PFSK-1 (cell line): ENCODE measurements around the gene CCDC127.
A peak's percentile ranks its signal among the peaks of the same experiment; 100 is the strongest.

Source experiments
- FOXP2 ChIP-seq: optimal IDR thresholded peaks from 2 replicates; pipeline ENCODE3; 2011; ENCODE audit warnings: borderline replicate concordance, control low read depth, inconsistent platforms; ENCODE audit not compliant: insufficient read depth; ENCODE audit errors: extremely low read length, extremely low read depth
- POLR2AphosphoS5 ChIP-seq: IDR thresholded peaks from 2 replicates; pipeline ENCODE4 v1.6.1; 2012; ENCODE audit warnings: low read depth, mild to moderate bottlenecking, control low read depth, low read length, moderate library complexity
- SIN3A ChIP-seq: IDR thresholded peaks from 2 replicates; pipeline ENCODE4 v1.6.1; 2012; ENCODE audit warnings: mild to moderate bottlenecking, low read length, moderate library complexity, borderline replicate concordance; ENCODE audit not compliant: insufficient read depth
- TAF1 ChIP-seq: IDR thresholded peaks from 2 replicates; pipeline ENCODE4 v1.6.1; 2012; ENCODE audit warnings: low read length, control low read depth, borderline replicate concordance; ENCODE audit not compliant: insufficient read depth
- TF ChIP-seq, protein P1 (sequence below), 2 experiments: IDR thresholded peaks; 2 replicates each; pipeline versions ENCODE4 v1.6.1 to v1.8.0; 2011 to 2012; ENCODE audit warnings: low read depth in 2 of 2, low read length in 2 of 2, control low read depth in 1 of 2, inconsistent platforms in 1 of 2, mild to moderate bottlenecking in 1 of 2, moderate library complexity in 1 of 2; ENCODE audit not compliant: insufficient read depth in 1 of 2

The CCDC127 gene

GRCh38 chr5:191036-191948 lies 26.7 kb downstream of the CCDC127 start, which contains the start of gene LRRC14B:
TSS of gene LRRC14B (plus strand) at chr5:191495. CDS start at chr5:191539, 44 bp downstream.
- no peak for TF ChIP-seq SIN3A
- no peak for TF ChIP-seq POLR2AphosphoS5

DNA sequence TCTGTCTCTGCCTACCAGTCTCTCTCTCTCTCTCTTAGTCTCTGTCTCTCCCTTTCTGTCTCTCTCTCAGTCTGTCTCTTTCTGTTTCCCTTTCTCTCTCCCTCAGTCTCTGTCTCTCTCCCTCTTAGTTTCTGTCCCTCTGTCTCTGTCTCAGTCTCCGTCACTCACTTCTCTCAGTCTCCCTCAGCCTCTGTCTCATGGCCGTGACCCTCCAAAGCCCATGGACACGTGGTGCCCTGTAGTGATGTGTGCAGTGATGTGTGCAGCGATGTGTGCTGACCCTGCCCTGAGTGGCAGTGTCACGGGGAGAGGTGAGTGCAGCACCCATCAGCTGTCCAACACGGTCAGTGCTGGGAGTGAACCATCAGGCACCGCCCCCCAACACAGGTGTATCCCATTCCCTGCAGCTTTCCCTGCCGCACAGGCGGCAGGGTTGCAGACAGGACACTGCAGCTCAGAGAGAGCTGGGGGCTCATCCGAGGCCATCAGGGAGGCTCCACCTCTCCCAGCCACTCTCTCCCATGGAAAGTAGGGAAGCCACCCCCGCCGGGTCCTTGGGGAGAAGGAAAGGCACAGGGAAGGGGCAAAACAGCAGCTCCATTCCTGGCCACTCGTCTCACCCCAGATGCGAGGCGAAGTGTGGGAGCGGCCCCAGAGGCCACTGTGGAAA lies 27.5 kb downstream of the CCDC127 start:
- TF ChIP-seq POLR2AphosphoS5 (no peak), SIN3A (no peak), FOXP2 (no peak), TAF1 (no peak)
- TF ChIP-seq, protein P1, sequence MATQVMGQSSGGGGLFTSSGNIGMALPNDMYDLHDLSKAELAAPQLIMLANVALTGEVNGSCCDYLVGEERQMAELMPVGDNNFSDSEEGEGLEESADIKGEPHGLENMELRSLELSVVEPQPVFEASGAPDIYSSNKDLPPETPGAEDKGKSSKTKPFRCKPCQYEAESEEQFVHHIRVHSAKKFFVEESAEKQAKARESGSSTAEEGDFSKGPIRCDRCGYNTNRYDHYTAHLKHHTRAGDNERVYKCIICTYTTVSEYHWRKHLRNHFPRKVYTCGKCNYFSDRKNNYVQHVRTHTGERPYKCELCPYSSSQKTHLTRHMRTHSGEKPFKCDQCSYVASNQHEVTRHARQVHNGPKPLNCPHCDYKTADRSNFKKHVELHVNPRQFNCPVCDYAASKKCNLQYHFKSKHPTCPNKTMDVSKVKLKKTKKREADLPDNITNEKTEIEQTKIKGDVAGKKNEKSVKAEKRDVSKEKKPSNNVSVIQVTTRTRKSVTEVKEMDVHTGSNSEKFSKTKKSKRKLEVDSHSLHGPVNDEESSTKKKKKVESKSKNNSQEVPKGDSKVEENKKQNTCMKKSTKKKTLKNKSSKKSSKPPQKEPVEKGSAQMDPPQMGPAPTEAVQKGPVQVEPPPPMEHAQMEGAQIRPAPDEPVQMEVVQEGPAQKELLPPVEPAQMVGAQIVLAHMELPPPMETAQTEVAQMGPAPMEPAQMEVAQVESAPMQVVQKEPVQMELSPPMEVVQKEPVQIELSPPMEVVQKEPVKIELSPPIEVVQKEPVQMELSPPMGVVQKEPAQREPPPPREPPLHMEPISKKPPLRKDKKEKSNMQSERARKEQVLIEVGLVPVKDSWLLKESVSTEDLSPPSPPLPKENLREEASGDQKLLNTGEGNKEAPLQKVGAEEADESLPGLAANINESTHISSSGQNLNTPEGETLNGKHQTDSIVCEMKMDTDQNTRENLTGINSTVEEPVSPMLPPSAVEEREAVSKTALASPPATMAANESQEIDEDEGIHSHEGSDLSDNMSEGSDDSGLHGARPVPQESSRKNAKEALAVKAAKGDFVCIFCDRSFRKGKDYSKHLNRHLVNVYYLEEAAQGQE (IDR thresholded peaks at IDR 0.05; ENCODE audit: insufficient read depth in 1 of 2, low read depth in 2 of 2, low read length in 2 of 2), result no peak

DNA sequence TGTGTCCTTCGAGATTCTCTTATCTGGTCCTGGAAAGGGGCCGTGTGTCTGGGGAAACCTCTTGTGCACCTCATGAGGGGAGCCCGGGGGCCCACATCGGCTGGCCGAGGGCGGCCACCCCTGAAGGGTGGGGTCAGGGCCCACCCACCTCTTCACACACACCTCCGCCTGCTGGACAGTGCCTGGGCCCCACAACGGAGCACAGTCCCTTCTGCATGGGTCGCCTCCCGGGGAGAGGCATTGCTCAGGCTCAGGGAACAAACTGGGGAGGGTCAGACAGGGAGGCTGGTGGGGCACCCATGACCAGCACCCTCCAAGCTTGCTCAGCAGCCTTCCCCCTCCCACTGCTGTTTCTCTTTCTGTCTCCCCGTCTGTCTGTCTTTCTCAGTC lies 28.0 kb downstream of the CCDC127 start:
- TF ChIP-seq FOXP2 (no peak), POLR2AphosphoS5 (no peak), SIN3A (no peak), TAF1 (no peak)
- TF ChIP-seq, protein P1 (IDR thresholded peaks at IDR 0.05; ENCODE audit: insufficient read depth in 1 of 2, low read depth in 2 of 2, low read length in 2 of 2), result no peak

DNA sequence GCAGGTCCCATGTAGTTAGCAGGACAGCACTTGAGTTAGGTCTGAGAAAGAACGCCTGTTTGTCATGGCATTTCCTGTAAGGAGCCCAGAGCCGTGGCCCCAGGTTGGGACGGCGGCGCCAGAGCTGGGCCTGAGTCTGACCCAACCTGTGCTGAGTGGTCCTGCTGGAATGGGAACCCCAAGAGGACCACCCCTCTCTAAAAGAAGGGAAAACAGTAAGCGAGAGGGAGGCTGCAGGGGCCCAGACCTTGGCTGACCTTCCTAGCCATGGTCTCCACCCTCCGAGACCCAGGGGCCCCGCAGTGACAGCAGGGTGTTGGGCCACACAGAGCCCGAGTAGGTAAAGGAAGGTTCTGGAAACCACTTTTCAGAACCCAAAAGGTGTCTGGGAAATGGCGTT lies 28.5 kb downstream of the CCDC127 start:
- TF ChIP-seq, protein P1 (IDR thresholded peaks at IDR 0.05; ENCODE audit: insufficient read depth in 1 of 2, low read depth in 2 of 2, low read length in 2 of 2), result no peak
- TF ChIP-seq TAF1, result no peak
- no peak for TF ChIP-seq FOXP2
- TF ChIP-seq SIN3A, result no peak
- TF ChIP-seq POLR2AphosphoS5, result no peak

DNA sequence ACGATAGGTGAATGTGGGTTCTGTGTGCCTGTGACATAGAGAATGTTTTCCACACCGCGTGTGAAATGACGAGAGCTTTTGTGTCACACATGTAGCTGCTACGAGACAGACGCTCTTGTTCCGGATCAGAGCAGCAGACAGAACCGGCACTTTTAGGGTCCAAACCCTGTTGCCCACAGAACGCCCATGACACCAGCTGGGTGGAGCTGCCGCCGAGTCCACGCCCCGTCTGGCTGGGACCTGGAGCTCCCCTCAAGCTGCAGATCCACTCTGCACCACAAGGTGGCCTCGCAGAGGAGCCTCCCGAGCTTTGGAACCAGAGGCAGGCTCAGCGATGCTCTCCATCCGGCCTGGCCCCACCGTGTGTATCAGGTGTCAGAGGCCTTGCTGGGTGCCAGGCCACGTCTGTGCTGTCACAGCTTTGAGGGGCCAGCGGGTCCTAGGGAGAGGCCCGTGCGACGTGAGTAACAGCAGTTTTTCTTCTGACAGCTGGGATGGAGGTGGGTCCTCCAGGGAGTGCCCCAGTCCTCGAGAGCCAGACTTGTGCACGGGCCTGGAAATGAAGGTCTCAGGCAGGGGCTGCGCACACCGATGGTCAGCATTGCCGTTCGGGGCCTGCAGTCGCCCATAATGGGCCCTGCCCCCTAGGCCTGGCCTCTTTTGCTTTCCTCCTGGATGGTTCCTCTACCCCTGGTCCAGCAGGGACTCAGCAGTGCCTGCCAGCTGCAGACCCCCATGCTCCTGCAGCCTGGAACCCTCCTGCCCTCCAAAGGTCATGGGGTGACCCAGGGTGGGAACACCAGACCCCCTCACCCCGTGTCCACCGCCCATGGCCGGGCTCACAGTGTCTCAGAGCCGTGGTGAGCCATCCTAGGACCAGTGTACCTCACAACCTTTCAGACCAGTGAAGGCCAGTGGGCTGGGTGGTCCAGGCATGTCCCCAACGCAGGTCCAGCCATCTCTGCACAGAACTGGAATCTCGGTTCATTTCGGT lies 29.2 kb downstream of the CCDC127 start:
- TF ChIP-seq SIN3A (no peak), FOXP2 (peak; percentile 68)
